HG03045 (cell line): ENCODE data around the gene QSOX2.

Experiments used
- ATAC-seq: cut with Tn5 transposase; IDR thresholded peaks from one replicate; pipeline ENCODE4 v1.9.1; 2021; ENCODE audit warnings: mild to moderate bottlenecking, moderate library complexity; ENCODE audit not compliant: unreplicated experiment

The QSOX2 gene

DNA sequence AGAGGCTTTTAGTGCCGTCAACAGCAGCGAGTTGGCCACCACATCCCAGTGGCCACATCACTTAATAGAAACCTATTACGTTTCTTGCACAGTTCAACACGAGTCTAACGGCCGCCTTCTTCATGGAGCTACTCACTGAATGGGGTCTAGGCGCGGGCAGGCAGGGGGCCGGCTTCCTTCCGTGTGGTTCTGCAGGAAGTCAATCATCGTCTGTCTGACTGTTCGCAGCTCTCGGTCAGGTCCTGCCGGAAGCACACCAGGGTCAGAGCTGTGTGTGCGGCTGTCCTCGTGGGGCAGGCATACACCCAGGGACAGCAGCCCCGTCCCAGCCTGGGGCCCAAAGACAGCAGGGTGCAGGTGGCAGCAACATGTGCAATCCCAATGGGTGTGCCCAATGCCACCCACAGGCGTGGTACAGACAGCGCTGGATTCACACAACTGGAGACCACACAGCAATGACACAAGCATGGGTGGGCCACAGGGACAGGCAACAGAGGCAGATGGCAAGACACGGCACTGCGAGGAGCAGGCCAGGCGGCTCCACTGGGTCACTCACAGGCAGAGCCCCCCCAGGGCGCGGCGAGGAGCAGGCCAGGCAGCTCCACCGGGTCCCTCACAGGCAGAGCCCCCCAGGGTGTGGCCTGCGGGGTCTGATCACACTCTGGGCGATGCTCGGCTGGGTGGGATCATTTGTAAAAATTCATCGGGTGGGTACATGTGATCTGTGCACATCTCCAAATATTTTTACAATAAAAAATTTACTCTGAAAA is 21.6 kb downstream of the QSOX2 start:
- no peak for ATAC-seq

DNA sequence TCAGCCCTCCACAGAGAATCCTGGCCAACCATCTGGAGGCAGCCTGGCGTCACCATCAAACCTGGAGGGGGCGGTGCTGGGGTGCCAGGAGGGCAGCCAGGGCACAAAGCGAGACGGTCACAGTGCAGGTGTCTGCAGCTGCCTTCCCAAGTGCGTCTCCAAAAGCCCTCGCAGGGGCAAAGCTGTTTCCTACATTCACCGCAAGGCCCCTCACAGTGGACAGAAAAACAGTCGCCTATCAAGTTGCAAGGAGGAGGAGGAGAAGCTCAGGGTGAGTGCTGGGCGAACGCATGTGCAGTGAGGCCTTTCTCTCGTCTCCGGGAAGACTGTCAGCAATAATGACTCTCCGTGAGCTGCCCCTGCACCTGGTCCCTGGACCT is 22.7 kb downstream of the QSOX2 start:
- ATAC-seq, result no peak

DNA sequence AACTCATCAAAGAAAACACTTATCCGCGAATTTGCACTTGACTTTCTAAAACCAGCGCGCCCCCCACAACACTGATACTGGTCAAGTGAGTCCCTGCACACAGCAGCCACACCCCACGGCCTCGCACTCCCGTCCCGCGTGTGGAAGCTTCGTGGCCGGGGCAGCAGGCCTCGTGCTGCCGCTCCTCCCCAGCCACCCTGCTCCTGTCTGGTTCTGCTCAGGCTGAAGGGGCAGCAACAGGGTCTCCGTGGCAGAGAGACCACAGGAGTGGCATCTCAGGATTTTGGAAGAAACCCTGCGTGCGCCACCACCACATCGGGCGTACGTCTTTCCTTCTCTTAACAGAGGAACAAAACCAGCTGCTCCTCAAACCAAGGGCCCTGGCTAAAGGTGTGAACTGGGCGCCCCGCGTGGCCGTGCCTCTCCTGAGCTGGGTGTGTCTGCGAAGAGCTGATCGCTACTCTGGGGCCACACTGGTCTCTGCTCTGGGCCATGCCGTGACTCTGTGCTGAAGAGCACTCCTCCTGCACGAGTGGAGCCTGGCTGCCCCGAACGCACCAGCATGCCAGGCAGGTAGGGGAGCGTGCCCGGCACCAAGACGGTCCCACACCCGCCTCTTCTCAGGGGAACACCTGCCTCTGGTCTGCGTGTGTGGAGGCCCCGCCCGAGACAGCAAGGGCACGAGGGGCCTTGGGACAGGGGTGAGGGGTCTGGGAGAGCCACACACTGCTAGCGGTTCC is 23.3 kb downstream of the QSOX2 start:
- no peak for ATAC-seq

DNA sequence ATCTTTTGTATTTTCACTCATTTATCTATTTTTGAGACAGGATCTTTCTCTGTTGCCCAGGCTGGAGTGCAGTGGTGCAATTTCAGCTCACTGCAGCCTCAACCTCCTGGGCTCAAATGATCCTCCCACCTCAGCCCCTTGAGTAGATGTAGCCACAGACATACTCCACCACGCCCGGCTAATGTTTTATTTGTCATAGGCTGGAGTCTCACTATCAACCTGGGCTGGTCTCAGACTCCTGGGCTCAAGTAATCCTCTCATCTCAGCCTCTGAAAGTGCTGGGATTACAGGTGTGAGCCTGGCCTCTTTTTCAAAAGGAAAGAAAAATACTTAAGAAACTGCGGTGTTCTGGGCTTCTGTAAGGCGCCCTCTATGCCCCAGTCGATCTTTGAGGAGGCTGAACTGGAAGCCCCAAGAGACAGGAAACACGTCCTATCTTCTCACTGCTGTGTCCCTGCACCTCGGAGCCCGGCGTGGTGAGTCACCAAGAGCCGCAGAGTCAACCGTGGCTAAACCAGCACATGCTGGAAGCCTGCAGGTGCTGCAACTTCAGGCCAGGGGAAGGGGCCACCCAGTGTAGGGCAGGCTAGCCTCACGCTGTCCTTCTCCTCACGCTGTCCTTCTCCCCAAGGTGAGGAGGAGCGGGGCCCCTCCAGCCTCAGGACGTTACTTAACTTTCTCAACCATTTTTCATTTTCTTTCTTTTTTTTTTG is 25.4 kb downstream of the QSOX2 start:
- no peak for ATAC-seq

DNA sequence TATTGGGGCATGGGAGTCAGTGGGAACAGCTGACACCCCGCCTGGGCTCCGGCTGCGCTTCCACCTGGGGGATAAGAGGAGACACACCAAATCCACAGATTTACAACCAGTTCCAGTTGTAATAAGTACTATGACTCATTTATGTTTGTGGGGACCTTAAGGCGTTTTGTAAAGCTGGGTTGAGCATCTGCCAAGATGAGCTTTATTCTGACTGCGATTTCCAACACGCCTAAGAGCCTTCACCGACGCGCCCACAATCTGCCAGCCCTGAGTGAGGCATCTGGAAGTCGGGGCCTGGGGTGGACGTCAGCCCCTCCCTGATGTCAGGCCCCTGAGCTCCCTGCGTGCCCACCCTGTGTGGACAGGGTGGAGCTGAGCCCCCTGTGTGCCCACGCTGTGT is 26.3 kb downstream of the QSOX2 start:
- no peak for ATAC-seq

DNA sequence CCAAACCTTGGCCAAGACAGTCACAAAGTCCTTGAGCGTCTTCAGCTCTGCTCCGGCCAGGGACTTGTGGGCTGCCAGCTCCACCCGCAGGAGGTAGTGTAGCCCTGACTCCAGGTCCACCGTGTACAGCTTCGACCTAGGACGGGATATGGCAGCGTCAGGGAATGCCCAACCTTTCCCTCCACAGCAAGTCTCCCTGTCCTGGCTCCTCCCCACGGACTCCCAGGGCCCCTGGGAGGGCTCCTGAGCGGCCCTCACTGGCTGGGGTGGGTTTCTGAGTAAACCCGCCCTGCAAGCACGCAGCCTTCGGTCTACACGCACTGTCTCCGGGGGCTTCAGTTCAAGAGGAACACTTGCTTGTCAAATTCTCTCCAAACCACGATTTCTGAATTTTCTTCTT is 26.9 kb downstream of the QSOX2 start:
- no peak for ATAC-seq

DNA sequence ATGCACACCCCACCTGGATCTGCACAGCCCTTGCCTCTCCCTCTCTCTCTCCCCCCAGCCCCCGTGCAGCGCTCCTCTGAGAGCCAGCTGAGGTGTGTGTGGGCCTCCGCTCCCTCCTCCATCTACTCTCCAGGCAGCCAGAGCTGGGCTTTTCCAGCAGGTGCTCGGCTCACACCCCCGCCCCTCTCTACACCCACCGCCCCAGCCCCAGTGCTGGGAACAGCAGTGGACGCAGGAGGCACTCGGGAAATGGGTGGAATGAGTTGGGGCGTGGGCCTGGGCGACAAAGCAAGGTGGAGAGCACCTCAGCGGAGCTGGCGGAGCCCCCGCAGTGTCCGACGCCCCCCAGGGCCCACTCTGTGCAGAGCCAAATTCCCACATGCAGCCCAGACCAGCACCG is 27.3 kb downstream of the QSOX2 start:
- ATAC-seq, result no peak

DNA sequence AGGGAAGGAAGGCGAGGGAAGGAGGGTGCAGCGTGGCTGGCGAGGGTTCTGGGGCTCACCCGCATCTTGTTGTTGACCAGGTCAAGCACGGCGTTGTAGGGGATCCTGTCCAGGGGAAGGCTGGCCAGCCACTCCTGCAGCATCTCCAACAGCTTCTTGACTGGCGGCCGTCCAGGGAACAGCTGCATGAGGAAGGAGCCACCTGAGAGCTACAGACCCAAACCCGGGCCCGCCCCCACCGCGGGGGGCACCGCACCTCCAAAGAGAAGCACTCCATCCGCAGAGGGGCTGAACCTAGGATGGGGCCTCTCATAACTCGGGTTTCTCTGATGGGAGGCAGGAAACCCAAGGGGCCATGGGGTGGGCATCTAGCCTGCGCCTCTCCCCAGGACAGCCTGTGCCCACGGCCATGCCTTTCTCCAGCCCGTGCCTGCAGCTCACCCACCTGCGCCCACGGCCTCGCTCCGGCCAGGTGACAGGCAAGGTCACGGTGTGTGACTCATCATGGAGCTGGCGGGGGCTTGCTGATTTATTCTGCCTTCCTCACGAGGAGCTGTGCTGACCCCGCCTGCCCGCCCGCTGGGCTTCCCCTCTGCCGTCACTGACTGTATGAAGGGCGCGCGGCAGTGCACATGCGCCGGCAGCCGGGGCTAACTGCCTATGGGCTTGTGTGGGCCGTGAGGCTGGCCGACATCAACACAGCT is 28.9 kb downstream of the QSOX2 start:
- no peak for ATAC-seq

DNA sequence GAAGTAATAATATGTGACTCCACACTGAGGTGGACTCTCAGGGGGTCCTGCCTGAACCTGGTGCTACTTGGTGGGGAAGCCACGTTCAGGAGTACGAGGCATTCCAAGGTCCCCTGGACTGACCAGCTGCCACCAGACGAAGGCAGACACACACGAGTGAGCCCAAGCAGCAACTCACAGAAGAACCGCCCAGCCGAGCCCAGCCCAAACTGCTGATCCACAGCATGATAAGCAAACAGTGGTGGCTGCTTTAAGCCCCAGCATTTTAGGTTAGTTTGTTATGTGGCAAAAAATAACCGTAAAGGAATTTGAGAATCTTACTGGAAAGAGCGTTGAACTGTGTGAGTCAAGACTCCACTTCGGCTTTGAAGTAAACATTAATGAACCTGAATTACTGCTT is 31.9 kb downstream of the QSOX2 start:
- no peak for ATAC-seq

DNA sequence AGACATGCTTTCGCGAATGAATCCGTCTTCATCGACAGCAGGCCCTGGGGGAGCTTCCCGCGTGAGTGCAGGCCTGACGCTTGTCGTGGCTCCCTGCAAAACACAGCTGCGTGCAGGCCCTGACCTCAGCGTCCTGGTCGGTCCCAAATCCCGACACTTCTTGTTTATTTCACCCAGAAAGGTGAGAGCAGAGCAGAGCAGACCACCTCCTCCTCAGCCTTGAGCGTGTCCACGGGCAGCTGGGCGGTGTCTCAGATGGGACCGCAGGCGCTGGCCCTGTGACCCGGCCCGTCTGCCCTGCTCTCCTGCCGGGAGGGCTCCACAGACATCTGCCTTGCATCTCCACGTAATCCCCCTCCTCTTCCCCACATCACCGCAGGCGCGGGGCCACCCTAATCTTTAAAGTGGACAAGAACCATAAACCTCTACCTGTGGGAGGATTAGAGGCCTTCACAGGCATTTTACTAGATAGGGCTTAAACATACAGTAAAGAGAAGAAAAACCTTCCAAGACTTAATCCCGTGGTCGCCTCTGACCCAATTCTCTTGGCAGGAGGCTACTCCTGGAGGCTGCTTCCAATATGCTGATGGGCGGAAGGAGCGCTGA is 33.2 kb downstream of the QSOX2 start:
- ATAC-seq, result no peak

DNA sequence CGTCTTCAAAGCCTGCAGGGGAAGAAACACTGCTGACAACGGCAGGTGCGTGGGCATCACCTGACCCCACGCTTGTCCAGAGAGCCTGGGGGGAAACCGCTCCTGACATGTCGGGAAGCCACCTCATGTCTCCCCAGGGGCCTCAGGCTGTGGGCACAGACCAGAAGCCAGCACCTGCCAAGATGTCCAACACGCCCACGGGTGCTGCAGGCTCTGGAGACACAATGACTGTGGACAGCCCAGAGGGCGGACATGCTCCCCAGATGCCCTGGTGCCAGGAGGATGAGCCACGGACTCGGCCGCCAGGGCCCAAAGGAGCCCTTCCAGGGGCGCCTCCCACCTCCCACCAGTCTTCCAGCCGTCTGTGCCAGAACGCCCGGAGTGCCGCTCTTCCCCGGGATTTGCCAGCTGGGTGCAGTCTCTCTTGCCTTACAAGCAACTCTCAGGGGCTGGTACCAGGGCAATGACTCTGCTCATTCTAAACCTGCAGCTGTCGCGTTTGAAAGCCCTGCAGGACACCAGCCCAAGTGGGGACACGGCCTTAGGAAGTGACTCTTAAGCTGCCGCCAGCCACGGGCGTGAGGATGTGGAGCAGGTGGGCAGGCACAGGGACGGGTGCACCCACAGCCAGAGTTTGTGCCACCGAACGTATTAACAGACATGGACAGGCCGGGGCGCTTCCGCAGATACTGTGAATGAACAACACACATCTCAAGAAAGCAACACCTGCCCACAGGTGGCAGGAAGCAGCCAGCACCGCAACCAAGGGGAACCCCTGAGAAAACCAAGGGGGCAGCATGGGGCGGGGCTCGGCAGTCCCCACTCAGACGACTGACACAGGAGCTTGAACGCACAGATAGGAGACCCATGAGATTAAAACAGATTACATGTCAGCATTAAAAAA is 33.9 kb downstream of the QSOX2 start:
- no peak for ATAC-seq

DNA sequence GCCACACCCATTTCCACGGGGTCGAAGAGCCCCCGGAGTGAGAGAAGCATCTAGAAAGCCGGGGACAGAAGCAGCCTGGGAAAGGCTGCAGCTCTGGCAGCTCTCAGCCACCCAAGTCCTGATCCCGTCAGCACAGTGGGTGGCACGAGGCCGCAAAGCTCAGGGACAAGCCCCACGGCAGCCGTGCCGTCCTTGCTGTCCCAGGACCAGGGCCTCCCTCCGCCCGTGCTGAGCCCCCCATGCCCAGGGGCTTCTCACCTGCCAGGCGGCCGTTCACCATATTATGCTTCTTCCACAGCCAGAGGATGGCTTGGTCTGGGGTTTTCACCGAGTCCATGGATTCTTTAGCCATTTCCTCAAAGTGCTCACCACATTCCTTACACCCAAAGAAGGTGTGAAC is 34.6 kb downstream of the QSOX2 start:
- no peak for ATAC-seq

DNA sequence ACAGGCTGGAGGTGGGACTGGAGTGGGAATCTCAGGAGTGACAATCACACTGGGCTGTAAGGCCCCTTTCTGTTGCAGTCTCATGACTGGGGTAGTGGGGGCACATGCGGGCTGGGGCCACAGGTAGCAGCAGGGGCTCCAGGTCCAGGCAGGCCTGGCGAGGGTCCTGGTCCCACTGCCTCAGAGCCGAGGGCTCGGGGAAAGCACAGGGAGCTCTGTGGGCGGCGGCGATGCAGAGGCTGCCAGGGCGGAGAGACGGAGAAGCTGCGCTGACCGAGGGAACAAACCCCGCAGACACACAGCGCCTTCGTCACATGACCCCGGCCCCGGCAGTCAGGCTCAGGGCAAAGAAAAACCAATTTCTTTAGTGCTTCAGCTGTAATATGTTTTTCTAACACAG is 35.3 kb downstream of the QSOX2 start:
- ATAC-seq, result no peak

DNA sequence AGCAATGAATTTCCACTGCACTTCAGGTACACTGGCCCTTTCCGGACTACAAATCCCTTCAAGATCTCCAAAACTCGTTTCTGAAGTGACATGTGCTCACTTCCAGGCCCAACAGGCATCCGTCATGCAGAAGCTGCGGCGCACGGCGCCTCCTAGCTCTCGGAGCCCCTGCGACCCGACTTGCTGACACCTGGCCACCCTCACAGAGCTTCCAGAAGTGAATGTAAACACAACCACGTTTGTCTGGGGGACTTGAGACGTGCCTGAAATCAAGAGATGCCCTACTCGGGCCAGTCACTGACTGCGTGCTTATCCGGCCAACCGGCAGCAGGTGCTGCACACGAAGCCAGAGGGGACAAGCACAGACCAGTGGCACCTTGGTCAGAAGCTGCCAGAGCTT is 35.8 kb downstream of the QSOX2 start:
- ATAC-seq, result no peak

DNA sequence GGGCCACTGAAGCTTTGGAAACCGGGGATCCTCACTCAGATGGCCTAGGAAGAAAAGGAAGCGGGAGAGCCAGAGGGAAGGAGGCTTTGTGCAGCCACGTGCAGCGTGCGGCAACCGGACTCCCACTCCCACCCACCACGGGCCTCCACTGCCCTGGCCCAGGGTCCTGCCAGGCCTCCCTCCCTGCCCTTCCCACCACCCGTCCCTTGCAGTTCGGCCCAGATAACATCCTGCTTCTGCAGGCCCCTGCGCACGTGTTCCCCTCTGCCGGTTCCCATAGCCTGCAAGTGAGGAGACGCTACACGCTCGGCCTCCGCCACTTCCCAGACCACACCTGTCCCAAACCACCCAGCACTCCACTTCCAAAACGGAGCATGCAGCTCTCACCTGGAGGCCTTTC is 36.4 kb downstream of the QSOX2 start:
- no peak for ATAC-seq

DNA sequence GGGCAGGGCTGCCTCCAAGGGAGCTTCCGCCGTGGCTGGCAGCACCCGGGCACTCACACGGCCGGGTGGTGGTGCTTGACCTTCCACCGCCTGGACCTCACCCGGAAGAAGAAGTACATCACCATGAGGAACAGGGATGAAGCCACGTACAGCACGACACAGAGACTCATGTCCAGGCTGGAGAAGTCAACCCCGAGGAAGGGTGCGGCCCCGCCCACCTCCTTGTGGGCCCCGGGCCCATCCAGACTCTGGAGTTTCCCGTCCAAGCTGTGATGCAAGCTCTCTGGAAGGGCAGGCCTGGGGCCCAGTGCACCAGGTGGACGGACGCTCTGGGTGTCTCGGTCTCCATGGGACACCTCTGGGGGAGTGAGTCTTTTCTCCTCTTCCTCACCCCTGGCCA is 36.9 kb downstream of the QSOX2 start:
- no peak for ATAC-seq

DNA sequence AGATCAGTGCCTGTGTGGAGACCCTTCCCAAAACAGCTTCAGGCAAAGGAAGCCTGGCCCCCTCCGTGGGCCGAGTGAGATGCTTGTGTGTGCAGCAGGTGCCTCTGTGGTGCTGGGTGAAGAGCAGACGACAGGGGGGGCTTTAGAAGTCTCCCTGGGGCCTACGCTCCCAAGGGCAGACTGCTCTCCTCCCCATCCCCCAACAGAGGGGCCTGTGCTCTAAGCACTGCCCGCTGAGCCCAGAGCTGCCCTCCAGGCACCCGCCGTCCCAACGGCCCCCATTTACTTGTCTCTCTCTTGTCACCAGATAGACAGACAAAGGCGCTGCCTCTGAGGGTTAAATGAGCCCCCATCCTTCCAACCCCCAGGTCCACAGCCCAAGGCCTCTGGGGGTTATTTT is 38.0 kb downstream of the QSOX2 start:
- ATAC-seq, result no peak

DNA sequence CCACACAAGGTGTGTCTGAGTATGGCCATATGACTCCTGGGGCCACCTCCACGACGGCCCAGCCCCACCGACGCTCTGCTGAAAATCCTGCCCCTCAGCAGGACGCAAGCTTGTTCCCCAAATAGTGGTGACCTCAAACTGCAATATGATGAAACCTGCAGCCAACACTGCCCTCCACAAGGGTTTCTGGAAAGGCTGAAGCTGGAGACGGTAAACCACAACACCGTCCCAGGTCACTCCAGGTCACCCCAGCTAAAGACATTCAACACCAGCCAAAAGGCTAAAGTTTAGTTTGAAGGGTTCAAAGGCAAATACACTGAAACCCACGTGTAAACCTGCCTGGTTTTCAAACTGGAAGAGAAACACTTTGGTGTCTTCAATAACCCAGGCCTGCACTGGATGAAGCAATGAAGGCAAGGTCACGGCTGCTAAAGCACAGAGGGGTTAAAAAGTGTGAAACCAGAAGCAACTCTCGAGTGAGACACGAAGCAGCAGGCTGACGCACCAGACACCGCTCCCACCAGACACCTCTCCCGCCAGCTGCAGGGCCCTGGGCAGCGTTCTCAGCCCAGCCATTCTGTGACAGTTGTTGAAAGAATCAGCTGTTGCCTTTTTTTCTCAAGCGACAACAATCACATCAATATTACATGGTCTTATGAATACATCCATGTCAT is 38.9 kb downstream of the QSOX2 start:
- no peak for ATAC-seq

DNA sequence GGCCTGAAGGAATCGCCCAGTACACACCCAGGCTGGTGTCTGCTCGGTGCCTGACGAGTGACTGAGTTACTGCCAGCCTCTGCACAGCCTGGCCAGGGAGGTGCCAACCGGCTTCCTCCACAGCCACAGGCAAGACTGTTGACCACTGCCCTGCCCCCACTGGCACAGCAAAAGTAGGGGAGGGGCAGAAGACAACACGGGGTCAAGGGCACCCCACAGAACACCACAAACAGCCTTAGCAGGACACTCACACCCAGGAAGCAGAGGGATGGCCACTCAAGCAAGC is 40.0 kb downstream of the QSOX2 start:
- ATAC-seq, result no peak
